GM12873 (cell line): ENCODE measurements around the gene F2RL3.

Experiments used
- CTCF ChIP-seq: IDR thresholded peaks from 2 replicates; pipeline ENCODE4 v1.5.1; 2012; ENCODE audit warnings: low read depth, mild to moderate bottlenecking, moderate library complexity, low read length, control low read depth; ENCODE audit not compliant: insufficient read depth; ENCODE audit errors: missing control alignments

F2RL3 gene

GRCh38 chr19:16853066-16853465, 35.7 kb upstream of the F2RL3 start:
- no peak for TF ChIP-seq CTCF

- no peak for TF ChIP-seq CTCF
Measured at GRCh38 chr19:16856091-16856490, 32.7 kb upstream of the F2RL3 start.

- TF ChIP-seq CTCF: no peak
Measured at GRCh38 chr19:16859626-16860025, 29.2 kb upstream of the F2RL3 start.

GRCh38 chr19:16860118-16860517, 28.7 kb upstream of the F2RL3 start:
- TF ChIP-seq CTCF: no peak

- TF ChIP-seq CTCF: no peak
Measured at GRCh38 chr19:16861011-16861410, 27.8 kb upstream of the F2RL3 start.

GRCh38 chr19:16861834-16862233, 27.0 kb upstream of the F2RL3 start:
- TF ChIP-seq CTCF: no peak

GRCh38 chr19:16862826-16863415, 25.9 kb upstream of the F2RL3 start:
- no peak for TF ChIP-seq CTCF
